Brain microvascular endothelial cell (primary cell): ENCODE data around the gene SPATS1.
A peak's percentile ranks its signal among the peaks of the same experiment; 100 is the strongest.
"Not testable (repeated sequence)": the region's sequence is repeated elsewhere in the genome, so short reads cannot be mapped to it uniquely, and the experiment has no call there.

ENCODE experiments used
- DNase-seq: peaks from one replicate; pipeline ENCODE4 v3.0.0-alpha.2; 2020
- H3K27ac ChIP-seq: fragments of 250-450 bp; sonication (Bioruptor Pico); 2 replicates; pipeline ENCODE4 v1.5.1; 2020; ENCODE audit warnings: mild to moderate bottlenecking, moderate library complexity
- H3K27me3 ChIP-seq: fragments of 250-450 bp; sonication (Bioruptor Pico); replicated peaks from 2 replicates; pipeline ENCODE4 v1.5.1; 2020; ENCODE audit warnings: mild to moderate bottlenecking
- H3K36me3 ChIP-seq: fragments of 250-450 bp; sonication (Bioruptor Pico); replicated peaks from 2 replicates; pipeline ENCODE4 v1.5.1; 2020; ENCODE audit warnings: mild to moderate bottlenecking
- H3K4me3 ChIP-seq: 2 replicates; pipeline ENCODE4 v1.5.1; 2011; ENCODE audit warnings: low read depth, mild to moderate bottlenecking, control low read depth, low read length, moderate library complexity
- in situ Hi-C: cut with HindIII; loops from 2 replicates; pipeline ENCODE4 v1.10.0; 2017; ENCODE audit warnings: low sequenced_read_pairs, low pct_ligation_motif_present
- TF ChIP-seq, protein P1 (sequence below): IDR thresholded peaks from 2 replicates; pipeline ENCODE4 v1.5.1; 2011; ENCODE audit warnings: low read depth, mild to moderate bottlenecking, moderate library complexity, low read length, control low read depth, inconsistent platforms; ENCODE audit errors: missing control alignments

The SPATS1 gene

DNA sequence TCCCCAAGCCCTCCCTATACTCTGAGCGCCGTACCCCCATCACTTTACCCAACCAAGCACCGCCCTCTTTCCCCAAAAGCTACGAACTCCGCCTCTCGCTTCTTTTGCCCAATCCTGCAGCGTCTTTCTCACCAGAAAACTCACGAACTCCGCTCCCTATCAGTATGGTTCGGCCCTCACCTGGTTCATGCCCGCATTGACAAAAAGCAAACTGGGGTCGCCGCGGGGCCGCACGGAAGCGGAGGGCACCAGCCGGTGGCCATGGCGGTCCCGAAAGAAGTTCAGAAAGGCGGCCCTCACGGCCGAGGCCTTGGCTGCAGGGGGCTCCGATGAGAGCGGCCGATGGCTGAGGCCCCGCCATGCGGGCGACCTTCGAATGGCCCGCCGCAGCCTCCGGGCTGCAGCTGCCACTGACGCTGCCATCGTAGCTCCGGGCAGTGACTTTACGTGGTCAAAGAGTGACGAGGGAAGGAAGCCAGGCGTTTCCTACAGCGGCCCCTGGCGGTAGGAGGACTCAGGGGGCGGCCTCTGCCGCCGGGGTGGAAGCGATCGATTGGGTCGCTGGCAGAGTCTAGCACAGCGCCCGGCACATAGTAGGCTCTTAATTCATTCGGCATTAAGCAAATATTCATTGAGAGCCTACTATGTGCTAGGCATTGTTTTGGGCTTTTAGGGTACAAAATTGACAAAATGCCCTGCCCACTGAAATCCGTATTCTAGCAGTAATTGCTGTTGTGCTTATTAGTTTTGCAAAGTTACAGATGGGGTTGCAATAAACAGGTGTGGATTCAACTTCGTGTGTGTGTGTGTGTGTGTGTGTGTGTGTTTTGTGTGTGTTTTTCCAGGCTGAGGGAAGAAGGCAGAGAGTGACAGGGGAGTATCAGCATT, 29.3 kb upstream of the SPATS1 start, which contains the start of gene AARS2:
TSS of gene AARS2 (minus strand) at position 447 of the 888 bp plus-strand sequence. CDS start at position 423, 24 bp downstream.
- TF ChIP-seq, protein P1, sequence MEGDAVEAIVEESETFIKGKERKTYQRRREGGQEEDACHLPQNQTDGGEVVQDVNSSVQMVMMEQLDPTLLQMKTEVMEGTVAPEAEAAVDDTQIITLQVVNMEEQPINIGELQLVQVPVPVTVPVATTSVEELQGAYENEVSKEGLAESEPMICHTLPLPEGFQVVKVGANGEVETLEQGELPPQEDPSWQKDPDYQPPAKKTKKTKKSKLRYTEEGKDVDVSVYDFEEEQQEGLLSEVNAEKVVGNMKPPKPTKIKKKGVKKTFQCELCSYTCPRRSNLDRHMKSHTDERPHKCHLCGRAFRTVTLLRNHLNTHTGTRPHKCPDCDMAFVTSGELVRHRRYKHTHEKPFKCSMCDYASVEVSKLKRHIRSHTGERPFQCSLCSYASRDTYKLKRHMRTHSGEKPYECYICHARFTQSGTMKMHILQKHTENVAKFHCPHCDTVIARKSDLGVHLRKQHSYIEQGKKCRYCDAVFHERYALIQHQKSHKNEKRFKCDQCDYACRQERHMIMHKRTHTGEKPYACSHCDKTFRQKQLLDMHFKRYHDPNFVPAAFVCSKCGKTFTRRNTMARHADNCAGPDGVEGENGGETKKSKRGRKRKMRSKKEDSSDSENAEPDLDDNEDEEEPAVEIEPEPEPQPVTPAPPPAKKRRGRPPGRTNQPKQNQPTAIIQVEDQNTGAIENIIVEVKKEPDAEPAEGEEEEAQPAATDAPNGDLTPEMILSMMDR = peak; percentile 99
- H3K4me3 ChIP-seq = peak within 1 kb of the TSS; percentile 77
- in situ Hi-C loops = no loop called here
- peaks cover 1% of the 10 kb centered on the region for H3K27me3 ChIP-seq
- H3K36me3 ChIP-seq = peaks cover 25% of the 10 kb centered on the region
- DNase-seq = peak; percentile 88
- peak within 1 kb of the TSS; percentile 81 for H3K27ac ChIP-seq

DNA sequence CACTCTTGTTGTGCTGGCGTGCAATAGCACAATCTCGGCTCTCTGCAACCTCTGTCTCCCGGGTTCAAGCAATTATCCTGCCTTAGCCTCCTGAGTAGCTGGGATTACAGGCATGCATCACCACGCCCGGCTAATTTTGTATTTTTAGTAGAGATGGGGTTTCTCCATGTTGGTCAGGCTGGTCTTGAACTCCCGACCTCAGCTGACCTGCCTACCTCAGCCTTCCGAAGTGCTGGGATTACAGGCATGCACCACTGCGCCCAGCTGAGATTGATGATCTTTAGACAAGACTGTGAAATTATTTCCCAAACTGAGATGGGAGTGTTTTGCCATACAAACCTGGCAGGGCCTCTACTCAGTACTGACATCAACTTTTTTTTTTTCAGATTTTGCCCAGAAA, 27.8 kb upstream of the SPATS1 start:
- H3K27me3 ChIP-seq, H3K27ac ChIP-seq, H3K4me3 ChIP-seq, in situ Hi-C loops, DNase-seq: not testable (repeated sequence)
- H3K36me3 ChIP-seq = peaks cover 18% of the 10 kb centered on the region

DNA sequence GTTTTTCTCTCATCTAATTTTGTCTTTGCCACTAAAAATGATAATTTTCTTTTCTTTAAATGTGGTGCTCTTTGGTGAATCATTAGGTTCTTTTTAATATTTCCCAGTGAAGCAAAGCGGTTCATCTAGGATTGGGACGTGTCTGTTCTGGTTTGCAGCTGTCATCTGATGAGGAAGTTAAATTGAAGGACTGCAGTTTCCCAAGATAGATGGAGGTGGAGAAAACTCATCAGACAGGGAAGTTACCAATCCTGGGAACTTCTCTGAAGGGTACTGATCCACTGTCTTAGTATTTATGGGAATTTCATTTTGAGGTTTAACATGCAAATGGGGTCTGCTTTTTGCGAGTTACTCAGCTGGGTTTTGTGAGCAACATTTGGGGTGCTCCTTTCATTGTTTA, 26.9 kb upstream of the SPATS1 start:
- TF ChIP-seq, protein P1 = no peak
- DNase-seq = no peak
- in situ Hi-C loops = no loop called here
- H3K4me3 ChIP-seq = no peak overlapping the region
- peaks cover 11% of the 10 kb centered on the region for H3K36me3 ChIP-seq
- peaks cover 6% of the 10 kb centered on the region for H3K27me3 ChIP-seq
- H3K27ac ChIP-seq = no peak overlapping the region

DNA sequence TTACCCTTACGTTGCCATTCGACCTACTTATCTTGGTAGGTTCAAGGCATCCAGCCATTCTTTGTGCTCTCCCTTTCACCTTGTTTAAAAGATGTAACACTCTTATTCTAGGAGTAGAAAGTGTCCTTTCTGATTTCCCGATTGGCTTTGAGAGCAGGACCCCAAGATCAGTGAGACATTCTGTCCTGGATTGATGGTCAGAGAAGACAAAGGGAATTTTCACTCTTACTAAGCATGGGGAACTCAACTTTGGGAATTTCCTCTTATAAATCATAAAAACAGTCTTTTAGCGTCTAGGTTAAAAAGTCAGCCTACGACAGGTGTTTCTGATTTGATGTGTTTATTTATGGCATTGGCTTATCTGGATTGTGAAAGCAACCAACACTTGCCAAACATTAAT, 26.5 kb upstream of the SPATS1 start:
- H3K36me3 ChIP-seq = peaks cover 7% of the 10 kb centered on the region
- in situ Hi-C loops = no loop called here
- no peak overlapping the region for H3K4me3 ChIP-seq
- TF ChIP-seq, protein P1 = no peak
- no peak for DNase-seq
- peaks cover 6% of the 10 kb centered on the region for H3K27me3 ChIP-seq
- no peak overlapping the region for H3K27ac ChIP-seq

DNA sequence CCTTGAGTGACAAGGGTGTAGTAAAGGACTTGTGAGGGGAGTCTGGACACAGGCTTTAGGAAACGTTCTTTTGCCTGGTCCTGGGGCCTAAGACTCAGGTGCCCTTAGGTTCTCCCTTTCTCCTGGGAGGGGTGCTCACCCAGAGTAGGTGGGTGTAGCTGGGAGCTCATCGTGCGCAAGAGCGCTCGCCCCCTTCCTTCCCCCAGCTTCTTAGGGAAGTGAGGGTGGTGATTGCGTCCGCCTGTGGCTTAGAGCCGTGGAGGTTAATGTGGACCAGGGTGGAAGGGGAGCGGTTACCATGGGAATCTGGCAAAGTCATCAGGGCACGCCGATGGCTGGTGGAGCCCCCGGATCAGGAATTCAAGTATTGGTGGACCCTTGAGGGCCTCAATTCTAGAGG, 26.0 kb upstream of the SPATS1 start:
- Histone ChIP-seq H3K27ac (no peak overlapping the region), H3K27me3 (peaks cover 6% of the 10 kb centered on the region), H3K36me3 (peaks cover 3% of the 10 kb centered on the region), H3K4me3 (no peak overlapping the region)
- no peak for DNase-seq
- TF ChIP-seq, protein P1 = no peak
- in situ Hi-C loops = no loop called here

DNA sequence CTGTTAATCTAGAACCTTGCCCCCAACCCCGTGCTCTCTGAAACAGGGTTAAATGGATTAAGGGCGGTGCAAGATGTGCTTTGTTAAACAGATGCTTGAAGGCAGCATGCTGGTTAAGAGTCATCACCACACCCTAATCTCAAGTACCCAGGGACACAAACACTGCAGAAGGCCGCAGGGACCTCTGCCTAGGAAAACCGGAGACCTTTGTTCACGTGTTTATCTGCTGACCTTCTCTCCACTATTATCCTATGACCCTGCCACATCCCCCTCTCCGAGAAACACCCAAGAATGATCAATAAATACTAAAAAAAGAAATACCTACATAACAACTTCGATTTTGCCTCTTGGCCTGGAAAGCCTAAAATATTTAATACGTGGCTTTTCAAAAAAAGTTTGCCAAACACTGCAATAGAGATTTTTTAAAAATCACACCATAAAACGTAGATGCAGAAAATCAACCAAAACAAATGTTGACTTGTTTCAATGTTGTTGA, 25.3 kb upstream of the SPATS1 start:
- H3K27ac ChIP-seq, DNase-seq, H3K36me3 ChIP-seq, in situ Hi-C loops, H3K27me3 ChIP-seq, H3K4me3 ChIP-seq: not testable (repeated sequence)
